SK-N-SH (cell line): ENCODE data around the gene LEKR1. TPM values are rescaled to one million over a fixed set of nuclear protein-coding genes. Genes with fewer than 3 reads are reported as not detected.

Experiments used
- CTCF ChIA-PET: fragments of 300-600, 350-600 bp; formaldehyde crosslinking; extraction: SDS; loops from one replicate; lab custom pipeline; 2021; lab: Yijun Ruan, JAX
- POLR2A ChIA-PET: fragments of 350-600 bp; sonication (Branson Sonifier 250); formaldehyde crosslinking; extraction: SDS; loops from one replicate; lab custom pipeline; 2020; ENCODE audit warnings: antibody characterized with exemption, inconsistent platforms; lab: Yijun Ruan, JAX
- DNase-seq: peaks from one replicate; pipeline ENCODE4 v3.0.0; 2012
- H2AFZ ChIP-seq: fragments of 200-600 bp; sonication (generic); 2 replicates; pipeline ENCODE4 v1.8.1; 2016; ENCODE audit warnings: antibody characterized with exemption, mild to moderate bottlenecking, low read depth
- H3F3A ChIP-seq: fragments of 200-600 bp; sonication (generic); replicated peaks from 2 replicates; pipeline ENCODE3; 2016; ENCODE audit warnings: antibody characterized with exemption, mild to moderate bottlenecking; ENCODE audit not compliant: insufficient read depth
- H3K27ac ChIP-seq, 2 experiments: fragments of 200-500 bp in 1 of 2; fragments of 200-600 bp in 1 of 2; sonication (Bioruptor generic) in 1 of 2; sonication (generic), shearing (Covaris generic) in 1 of 2; 2 replicates each; pipeline versions ENCODE4 v1.5.1 to v1.6.1; 2014 to 2016; ENCODE audit warnings: low read depth in 2 of 2, inconsistent platforms in 1 of 2, low read length in 1 of 2, mild to moderate bottlenecking in 1 of 2, mixed read lengths in 1 of 2
- H3K27me3 ChIP-seq: fragments of 200-600 bp; sonication (generic), shearing (Covaris generic); 2 replicates; pipeline ENCODE4 v1.6.1; 2016; ENCODE audit warnings: mixed run types; ENCODE audit not compliant: insufficient read depth
- H3K36me3 ChIP-seq, 2 experiments: fragments of 200-500 bp in 1 of 2; fragments of 200-600 bp in 1 of 2; sonication (Bioruptor generic) in 1 of 2; sonication (generic) in 1 of 2; replicated peaks in 1 of 2; 2 replicates each; pipeline versions ENCODE3 to v1.5.1; 2014 to 2016; ENCODE audit warnings: low read length in 1 of 2, mild to moderate bottlenecking in 1 of 2; ENCODE audit not compliant: insufficient read depth in 2 of 2, control insufficient read depth in 1 of 2
- H3K4me1 ChIP-seq, 2 experiments: fragments of 200-500 bp in 1 of 2; fragments of 200-600 bp in 1 of 2; sonication (Bioruptor generic) in 1 of 2; sonication (generic), shearing (Covaris generic) in 1 of 2; 2 replicates each; pipeline versions ENCODE4 v1.5.1 to v1.6.1; 2014 to 2016; ENCODE audit warnings: low read depth in 1 of 2, low read length in 1 of 2, mixed run types in 1 of 2; ENCODE audit not compliant: insufficient read depth in 2 of 2, control insufficient read depth in 1 of 2
- H3K4me2 ChIP-seq: fragments of 200-600 bp; sonication (generic), shearing (Covaris generic); 2 replicates; pipeline ENCODE4 v1.6.1; 2017; ENCODE audit warnings: mixed run types
- H3K4me3 ChIP-seq, 2 experiments: fragments of 200-500 bp in 1 of 2; fragments of 200-600 bp in 1 of 2; sonication (Bioruptor generic) in 1 of 2; sonication (generic), shearing (Covaris generic) in 1 of 2; 2 replicates each; pipeline versions ENCODE4 v1.5.1 to v1.8.1; 2014 to 2016; ENCODE audit warnings: low read depth in 2 of 2, inconsistent platforms in 1 of 2, low read length in 1 of 2, mild to moderate bottlenecking in 1 of 2, mixed read lengths in 1 of 2, moderate library complexity in 1 of 2
- H3K79me2 ChIP-seq: fragments of 200-600 bp; sonication (generic); 2 replicates; pipeline ENCODE4 v1.8.1; 2017; ENCODE audit warnings: mild to moderate bottlenecking; ENCODE audit not compliant: insufficient read depth
- H3K9ac ChIP-seq: fragments of 200-600 bp; sonication (generic); 2 replicates; pipeline ENCODE4 v1.6.1; 2017; ENCODE audit warnings: mixed run types
- H3K9me2 ChIP-seq: fragments of 200-600 bp; sonication (generic); 2 replicates; pipeline ENCODE4 v1.6.1; 2017; ENCODE audit warnings: mixed run types
- H3K9me3 ChIP-seq: fragments of 200-600 bp; sonication (generic); 2 replicates; pipeline ENCODE4 v1.6.1; 2017; ENCODE audit warnings: mixed run types, mild to moderate bottlenecking, moderate library complexity
- H4K20me1 ChIP-seq: fragments of 200-600 bp; sonication (generic); 2 replicates; pipeline ENCODE4 v1.6.1; 2017; ENCODE audit warnings: mild to moderate bottlenecking, mixed run types; ENCODE audit not compliant: insufficient read depth
- CHD2 ChIP-seq: fragments of 150-350 bp; IDR thresholded peaks from 2 replicates; pipeline ENCODE4 v1.6.1; 2018; ENCODE audit warnings: low read length; ENCODE audit not compliant: partially characterized antibody
- EP300 ChIP-seq, 2 experiments: IDR thresholded peaks; 2 replicates each; pipeline versions ENCODE4 v1.4.0 to v1.6.1; 2012; ENCODE audit warnings: borderline replicate concordance in 1 of 2, low read depth in 1 of 2, low read length in 1 of 2
- FOSL2 ChIP-seq: IDR thresholded peaks from 2 replicates; pipeline ENCODE4 v1.4.0; 2012; ENCODE audit warnings: low read depth, mild to moderate bottlenecking, moderate library complexity, borderline replicate concordance
- FOXM1 ChIP-seq: IDR thresholded peaks from 2 replicates; pipeline ENCODE4 v1.4.0; 2012; ENCODE audit warnings: low read depth, mild to moderate bottlenecking
- GABPA ChIP-seq: IDR thresholded peaks from 2 replicates; pipeline ENCODE4 v1.4.0; 2012; ENCODE audit warnings: low read depth, mild to moderate bottlenecking
- POLR2AphosphoS5 ChIP-seq: IDR thresholded peaks from 2 replicates; pipeline ENCODE4 v1.6.1; 2012; ENCODE audit warnings: low read depth, low read length
- REST ChIP-seq: IDR thresholded peaks from 2 replicates; pipeline ENCODE4 v1.6.1; 2012; ENCODE audit warnings: mild to moderate bottlenecking, low read depth, low read length, moderate library complexity
- RFX5 ChIP-seq: IDR thresholded peaks from 2 replicates; pipeline ENCODE4 v1.6.1; 2012; ENCODE audit warnings: mild to moderate bottlenecking, improper control_type of control experiment, low read length
- RXRA ChIP-seq: IDR thresholded peaks from 2 replicates; pipeline ENCODE4 v1.4.0; 2012; ENCODE audit warnings: low read depth, mild to moderate bottlenecking, borderline replicate concordance
- WGBS: methylation state at CpG from one replicate; pipeline ENCODE4 v1.1.6; 2017; ENCODE audit warnings: low lambda C conversion rate; 5-methylcytosine and 5-hydroxymethylcytosine counted together
- polyA plus RNA-seq, 3 experiments: library from polyadenylated mRNA; depleted of rRNA; stranded (reverse); fragments of >200 nt; gene quantifications; 2 replicates each; pipeline ENCODE4 v1.2.3, GENCODE V29; 2012
- TF ChIP-seq, protein P1 (sequence below): fragments of 200-600 bp; sonication (generic); IDR thresholded peaks from 2 replicates; pipeline ENCODE4 v1.6.1; 2017; ENCODE audit warnings: antibody characterized with exemption, mild to moderate bottlenecking, moderate library complexity
- TF ChIP-seq, protein P2 (sequence below): fragments of 150-350 bp; IDR thresholded peaks from 2 replicates; pipeline ENCODE4 v1.6.1; 2017; ENCODE audit warnings: antibody characterized with exemption, low read length, low read depth, borderline replicate concordance

LEKR1 gene
- polyA plus RNA-seq, 1 of the 3 experiments (the other 2 are of a cell fraction): 0.30 TPM

GRCh38 chr3:157083824-157084223 is 257.7 kb downstream of the LEKR1 start:
- Histone ChIP-seq H3K27ac (no peak overlapping the region), H3K9me2 (no peaks in the 10 kb centered on the region), H3K36me3 (no peaks in the 10 kb centered on the region)
- CTCF ChIA-PET: interaction anchor here (0.7 to 6.8 kb wide), 5 partner anchors 8 to 933 kb away, joined by 3 to 75 read pairs (median 7); partner anchors contain the start of gene TIPARP
- no peak for TF ChIP-seq RXRA
- no peak for TF ChIP-seq REST
- no peak for TF ChIP-seq FOXM1
- TF ChIP-seq FOSL2: no peak
- TF ChIP-seq CHD2: no peak
- TF ChIP-seq, protein P1, sequence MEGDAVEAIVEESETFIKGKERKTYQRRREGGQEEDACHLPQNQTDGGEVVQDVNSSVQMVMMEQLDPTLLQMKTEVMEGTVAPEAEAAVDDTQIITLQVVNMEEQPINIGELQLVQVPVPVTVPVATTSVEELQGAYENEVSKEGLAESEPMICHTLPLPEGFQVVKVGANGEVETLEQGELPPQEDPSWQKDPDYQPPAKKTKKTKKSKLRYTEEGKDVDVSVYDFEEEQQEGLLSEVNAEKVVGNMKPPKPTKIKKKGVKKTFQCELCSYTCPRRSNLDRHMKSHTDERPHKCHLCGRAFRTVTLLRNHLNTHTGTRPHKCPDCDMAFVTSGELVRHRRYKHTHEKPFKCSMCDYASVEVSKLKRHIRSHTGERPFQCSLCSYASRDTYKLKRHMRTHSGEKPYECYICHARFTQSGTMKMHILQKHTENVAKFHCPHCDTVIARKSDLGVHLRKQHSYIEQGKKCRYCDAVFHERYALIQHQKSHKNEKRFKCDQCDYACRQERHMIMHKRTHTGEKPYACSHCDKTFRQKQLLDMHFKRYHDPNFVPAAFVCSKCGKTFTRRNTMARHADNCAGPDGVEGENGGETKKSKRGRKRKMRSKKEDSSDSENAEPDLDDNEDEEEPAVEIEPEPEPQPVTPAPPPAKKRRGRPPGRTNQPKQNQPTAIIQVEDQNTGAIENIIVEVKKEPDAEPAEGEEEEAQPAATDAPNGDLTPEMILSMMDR: no peak
- no peak for TF ChIP-seq POLR2AphosphoS5
- TF ChIP-seq GABPA: no peak
- TF ChIP-seq, protein P2, sequence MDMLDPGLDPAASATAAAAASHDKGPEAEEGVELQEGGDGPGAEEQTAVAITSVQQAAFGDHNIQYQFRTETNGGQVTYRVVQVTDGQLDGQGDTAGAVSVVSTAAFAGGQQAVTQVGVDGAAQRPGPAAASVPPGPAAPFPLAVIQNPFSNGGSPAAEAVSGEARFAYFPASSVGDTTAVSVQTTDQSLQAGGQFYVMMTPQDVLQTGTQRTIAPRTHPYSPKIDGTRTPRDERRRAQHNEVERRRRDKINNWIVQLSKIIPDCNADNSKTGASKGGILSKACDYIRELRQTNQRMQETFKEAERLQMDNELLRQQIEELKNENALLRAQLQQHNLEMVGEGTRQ: no peak
- no peak for TF ChIP-seq EP300 (IDR thresholded peaks at IDR 0.05; ENCODE audit: borderline replicate concordance in 1 of 2, low read depth in 1 of 2, low read length in 1 of 2)
- TF ChIP-seq RFX5: no peak
- TF ChIP-seq, all 33 proteins: peak for 0
- H3K27me3 ChIP-seq: no peaks in the 10 kb centered on the region
- POLR2A ChIA-PET: no interaction called here
- H4K20me1 ChIP-seq: no peaks in the 10 kb centered on the region
- no peaks in the 10 kb centered on the region for H3K79me2 ChIP-seq
- no peak for DNase-seq
- 96% methylated on average over 1 of the region's 1 CpG for WGBS
- no peak overlapping the region for H3K4me3 ChIP-seq
- H3K9me3 ChIP-seq: no peaks in the 10 kb centered on the region
- H3K4me1 ChIP-seq: peaks cover 13 to 34% of the 10 kb centered on the region in 2 experiments
- H3K9ac ChIP-seq: no peak overlapping the region
- H3F3A ChIP-seq: peaks cover 15% of the 10 kb centered on the region
- H3K4me2 ChIP-seq: no peak overlapping the region
- no peak overlapping the region for H2AFZ ChIP-seq
